Right lobe of liver (tissue), 4 donors: ENCODE data around the gene KISS1R.

Experiments
- POLR2A ChIP-seq: fragments of 450-650 bp; IDR thresholded peaks from one replicate; pipeline ENCODE4 v1.6.1; 2017; ENCODE audit warnings: antibody characterized with exemption, mild to moderate bottlenecking
- TF ChIP-seq, protein P1 (sequence below), 4 donors: fragments of 200-600 bp in 3 of 4; fragments of 450-650 bp in 1 of 4; IDR thresholded peaks; one replicate each; pipeline versions ENCODE4 v1.5.1 to v1.8.0; 2016 to 2022; ENCODE audit warnings: antibody characterized with exemption in 4 of 4, mild to moderate bottlenecking in 2 of 4
- donor health status: DM: no; HTN: no; CAD: no.
- donor health status: DM: no; HTN: no; CAD: no.
- donor health status: DM: no; HTN: yes; CAD: no.

DNA sequence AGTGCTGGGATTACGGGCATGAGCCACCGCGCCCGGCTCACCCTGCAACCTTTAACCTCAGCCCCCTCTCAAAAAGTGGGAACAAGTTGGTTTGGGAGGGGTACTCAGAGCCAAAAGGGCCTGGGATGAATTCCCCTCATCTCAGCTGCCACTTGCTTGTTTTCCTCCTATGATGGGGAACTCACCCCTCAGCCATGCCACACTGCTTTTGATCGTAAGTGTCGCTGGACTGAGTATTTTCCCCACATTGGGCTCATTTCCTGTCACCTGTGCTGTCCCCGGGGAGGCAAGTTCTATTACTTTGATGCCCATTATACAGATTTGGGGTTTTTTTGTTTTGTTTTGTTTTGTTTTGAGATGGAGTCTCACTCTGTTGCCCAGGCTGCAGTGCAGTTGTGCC, 10.7 kb upstream of the KISS1R start:
- TF ChIP-seq POLR2A: no peak
- TF ChIP-seq, protein P1, sequence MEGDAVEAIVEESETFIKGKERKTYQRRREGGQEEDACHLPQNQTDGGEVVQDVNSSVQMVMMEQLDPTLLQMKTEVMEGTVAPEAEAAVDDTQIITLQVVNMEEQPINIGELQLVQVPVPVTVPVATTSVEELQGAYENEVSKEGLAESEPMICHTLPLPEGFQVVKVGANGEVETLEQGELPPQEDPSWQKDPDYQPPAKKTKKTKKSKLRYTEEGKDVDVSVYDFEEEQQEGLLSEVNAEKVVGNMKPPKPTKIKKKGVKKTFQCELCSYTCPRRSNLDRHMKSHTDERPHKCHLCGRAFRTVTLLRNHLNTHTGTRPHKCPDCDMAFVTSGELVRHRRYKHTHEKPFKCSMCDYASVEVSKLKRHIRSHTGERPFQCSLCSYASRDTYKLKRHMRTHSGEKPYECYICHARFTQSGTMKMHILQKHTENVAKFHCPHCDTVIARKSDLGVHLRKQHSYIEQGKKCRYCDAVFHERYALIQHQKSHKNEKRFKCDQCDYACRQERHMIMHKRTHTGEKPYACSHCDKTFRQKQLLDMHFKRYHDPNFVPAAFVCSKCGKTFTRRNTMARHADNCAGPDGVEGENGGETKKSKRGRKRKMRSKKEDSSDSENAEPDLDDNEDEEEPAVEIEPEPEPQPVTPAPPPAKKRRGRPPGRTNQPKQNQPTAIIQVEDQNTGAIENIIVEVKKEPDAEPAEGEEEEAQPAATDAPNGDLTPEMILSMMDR (IDR thresholded peaks at IDR 0.05): no peak
